T-cell (primary cell): ENCODE data around the gene MAPK8. TPM values are rescaled to one million over a fixed set of nuclear protein-coding genes. Genes with fewer than 3 reads are reported as not detected.

Source experiments
- ATAC-seq, 4 experiments: fragments of 200-7000 bp in 3 of 4; fragments of 150-1000 bp in 1 of 4; cut with Tn5 transposase; replicated peaks in 1 of 4; 1 replicate in 3 of 4; 2 replicates in 1 of 4; pipeline ENCODE4 v1.10.0; 2021; ENCODE audit warnings: moderate library complexity in 3 of 4, mild to moderate bottlenecking in 2 of 4, moderate number of reproducible peaks in 1 of 4
- CTCF ChIA-PET, 2 donors: fragments of 300-600 bp; sonication (Branson Sonifier 250); formaldehyde crosslinking; loops; one replicate each; lab custom pipeline; 2022; ENCODE audit warnings: antibody characterized with exemption in 2 of 2; lab: Charles Lee
- POLR2A ChIA-PET, 2 donors: fragments of 300-600 bp; sonication (Branson Sonifier 250); formaldehyde crosslinking; loops; one replicate each; lab custom pipeline; 2022; ENCODE audit warnings: antibody characterized with exemption in 2 of 2; lab: Charles Lee
- DNase-seq, 35 experiments: peaks; one replicate each; pipeline versions ENCODE4 v3.0.0 to v3.0.0-alpha.2; 2013 to 2023
- H3K27ac ChIP-seq: one replicate; pipeline ENCODE4 v1.5.1; 2013; ENCODE audit warnings: low read length
- H3K27me3 ChIP-seq, 2 experiments: replicated peaks in 1 of 2; 1 replicate in 1 of 2; 2 replicates in 1 of 2; pipeline versions ENCODE4 v1.6.1 to v1.7.0; 2013; ENCODE audit warnings: low read length in 1 of 2, mixed read lengths in 1 of 2; ENCODE audit not compliant: control insufficient read depth in 2 of 2, insufficient read depth in 2 of 2; ENCODE audit errors: extremely low read depth in 1 of 2
- H3K36me3 ChIP-seq, 2 donors: 1 replicate in 1 of 2; 2 replicates in 1 of 2; pipeline versions ENCODE4 v1.6.1 to v1.7.0; 2013; ENCODE audit warnings: low read length in 1 of 2; ENCODE audit not compliant: control insufficient read depth in 2 of 2, insufficient read depth in 1 of 2; ENCODE audit errors: extremely low read depth in 1 of 2
- H3K4me1 ChIP-seq, 2 experiments: 1 replicate in 1 of 2; 2 replicates in 1 of 2; pipeline versions ENCODE4 v1.6.1 to v1.7.0; 2013; ENCODE audit warnings: low read length in 2 of 2, mixed read lengths in 1 of 2; ENCODE audit not compliant: insufficient read depth in 2 of 2, control insufficient read depth in 1 of 2; ENCODE audit errors: extremely low read depth in 1 of 2
- H3K4me3 ChIP-seq, 2 donors: 1 replicate in 1 of 2; 2 replicates in 1 of 2; pipeline versions ENCODE4 v1.5.1 to v1.7.0; 2013; ENCODE audit warnings: mild to moderate bottlenecking in 2 of 2, low read length in 1 of 2, moderate library complexity in 1 of 2; ENCODE audit not compliant: control insufficient read depth in 1 of 2; ENCODE audit errors: extremely low read depth in 1 of 2
- H3K9me3 ChIP-seq: 2 replicates; pipeline ENCODE4 v1.7.0; 2013
- H3K27ac Mint-ChIP-seq, 2 donors: one replicate each; pipeline ENCODE4 v1.8.0; 2020 to 2021; ENCODE audit warnings: mild to moderate bottlenecking in 2 of 2, mixed read lengths in 2 of 2
- H3K27me3 Mint-ChIP-seq, 2 donors: one replicate each; pipeline ENCODE4 v1.8.0; 2021 to 2022; ENCODE audit warnings: mixed read lengths in 2 of 2
- H3K36me3 Mint-ChIP-seq: one replicate; pipeline ENCODE4 v1.8.0; 2021; ENCODE audit warnings: mixed read lengths
- H3K4me1 Mint-ChIP-seq, 3 donors: one replicate each; pipeline ENCODE4 v1.8.0; 2020 to 2022; ENCODE audit warnings: mixed read lengths in 3 of 3, mild to moderate bottlenecking in 1 of 3
- H3K4me3 Mint-ChIP-seq, 3 donors: one replicate each; pipeline ENCODE4 v1.8.0; 2020 to 2022; ENCODE audit warnings: mild to moderate bottlenecking in 3 of 3, mixed read lengths in 3 of 3, moderate library complexity in 3 of 3
- H3K9me3 Mint-ChIP-seq, 3 donors: one replicate each; pipeline ENCODE4 v1.8.0; 2020 to 2022; ENCODE audit warnings: mixed read lengths in 3 of 3
- WGBS: methylation state at CpG from one replicate; pipeline ENCODE4 v1.1.5; 2013; ENCODE audit warnings: missing lambda C conversion rate; ENCODE audit not compliant: insufficient coverage; 5-methylcytosine and 5-hydroxymethylcytosine counted together
- total RNA-seq, 35 experiments: library from RNA in 6 of 35; stranded (reverse) in 6 of 35; fragments of 120-200 nt in 1 of 35; gene quantifications; one replicate each; pipeline versions ENCODE4 v1.2.1 to v1.2.4 and lab custom pipeline; 2013 to 2026

Gene MAPK8
- total RNA-seq, 5 donors from 2014 or later (not counting 1 experiment from before 2014, with no cell fraction given), result 35.7 to 49.7 (median 42.4) TPM

GRCh38 chr10:48289501-48290238 lies 16.8 kb upstream of the MAPK8 start:
- H3K27ac ChIP-seq, result no peak overlapping the region
- H3K4me3 Mint-ChIP-seq, result no peak overlapping the region
- peaks cover 0 to 10% of the 10 kb centered on the region in 2 experiments for H3K27me3 ChIP-seq
- ChIA-PET CTCF (no interaction called here), POLR2A (no interaction called here)
- H3K36me3 Mint-ChIP-seq, result no peaks in the 10 kb centered on the region
- no peaks in the 10 kb centered on the region for H3K9me3 ChIP-seq
- ATAC-seq (peak; percentile 54 to 61 (median 58)), DNase-seq (peak in 25 of 35 experiments; percentile 9 to 61 (median 26))
- peaks cover 12 to 20% of the 10 kb centered on the region in 2 donors for H3K27me3 Mint-ChIP-seq
- no peak overlapping the region for H3K27ac Mint-ChIP-seq
- 100% methylated on average over 1 of the region's 9 CpGs for WGBS
- H3K4me1 Mint-ChIP-seq, result peaks cover 7 to 16% (median 8%) of the 10 kb centered on the region in 3 donors
- H3K4me1 ChIP-seq, result no peaks in the 10 kb centered on the region
- H3K36me3 ChIP-seq, result no peaks in the 10 kb centered on the region
- no peak overlapping the region for H3K4me3 ChIP-seq
- peaks cover 0 to 4% (median 2%) of the 10 kb centered on the region in 3 donors for H3K9me3 Mint-ChIP-seq

- peaks cover 6 to 14% of the 10 kb centered on the region in 2 donors for H3K27me3 Mint-ChIP-seq
- WGBS, result 90% methylated on average over 7 of the region's 9 CpGs
- DNase-seq, result no peak
- ChIA-PET POLR2A (no interaction called here), CTCF (no interaction called here)
- no peaks in the 10 kb centered on the region for H3K36me3 Mint-ChIP-seq
- Histone ChIP-seq H3K4me3 (no peak overlapping the region), H3K27ac (no peak overlapping the region), H3K27me3 (peaks cover 0 to 10% of the 10 kb centered on the region in 2 experiments), H3K4me1 (no peaks in the 10 kb centered on the region), H3K36me3 (no peaks in the 10 kb centered on the region), H3K9me3 (no peaks in the 10 kb centered on the region)
- H3K9me3 Mint-ChIP-seq, result peaks cover 0 to 4% (median 2%) of the 10 kb centered on the region in 3 donors
- no peak for ATAC-seq
- H3K4me1 Mint-ChIP-seq, result peaks cover 7 to 16% (median 8%) of the 10 kb centered on the region in 3 donors
- H3K4me3 Mint-ChIP-seq, result no peak overlapping the region
- H3K27ac Mint-ChIP-seq, result no peak overlapping the region
These were observed 16.2 kb upstream of the MAPK8 start for GRCh38 chr10:48290286-48290685.

DNA sequence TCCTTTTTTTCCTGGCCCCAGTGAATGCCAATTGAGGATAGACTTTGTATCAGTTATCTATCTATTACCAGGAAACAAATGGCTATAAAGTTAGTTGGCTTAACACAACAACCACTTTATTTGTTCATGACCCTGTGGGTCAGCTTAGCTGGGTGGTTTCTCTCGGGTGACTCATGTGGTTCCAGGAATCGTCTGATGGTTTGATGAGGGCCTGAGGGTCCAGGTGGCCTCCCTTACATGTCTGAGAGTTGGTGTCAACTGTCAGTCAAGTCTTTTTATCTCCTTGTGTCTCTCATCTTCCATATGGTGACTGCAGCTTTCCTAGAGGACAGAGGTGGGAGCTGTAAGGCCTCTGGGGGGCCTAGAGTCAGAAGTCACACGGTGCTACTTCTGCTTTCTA lies 15.3 kb upstream of the MAPK8 start:
- POLR2A ChIA-PET, result no interaction called here

DNA sequence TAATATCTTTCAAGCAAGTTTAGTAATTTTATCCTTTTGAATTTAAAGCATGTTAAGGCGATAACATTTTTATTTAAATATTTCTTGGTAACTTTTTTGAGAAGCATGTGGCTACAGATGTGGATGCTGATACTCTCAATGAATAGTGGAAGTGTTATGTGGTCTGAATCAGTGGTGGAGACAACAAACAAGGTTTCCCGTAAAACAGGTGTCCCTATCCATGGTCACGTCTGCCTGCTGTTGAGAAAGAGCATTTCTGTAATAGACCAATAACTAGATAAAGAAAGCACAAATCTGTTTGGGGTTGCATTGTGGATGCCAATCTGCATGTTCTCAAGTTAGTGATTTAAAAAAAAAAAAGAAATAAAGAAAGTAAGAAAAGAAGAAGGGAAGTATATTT lies 13.9 kb upstream of the MAPK8 start:
- ATAC-seq (no peak), DNase-seq (no peak)
- no CpG with 5 or more reads among the region's 3 CpGs for WGBS
- no peaks in the 10 kb centered on the region for H3K9me3 Mint-ChIP-seq
- H3K27ac ChIP-seq, result no peak overlapping the region
- H3K4me1 ChIP-seq, result no peaks in the 10 kb centered on the region
- no peaks in the 10 kb centered on the region for H3K36me3 Mint-ChIP-seq
- peaks cover 7 to 16% (median 8%) of the 10 kb centered on the region in 3 donors for H3K4me1 Mint-ChIP-seq
- H3K27me3 ChIP-seq, result peaks cover 0 to 6% of the 10 kb centered on the region in 2 experiments
- peaks cover 0 to 1% of the 10 kb centered on the region in 2 donors for H3K27me3 Mint-ChIP-seq
- ChIA-PET POLR2A (no interaction called here), CTCF (no interaction called here)
- no peak overlapping the region for H3K4me3 ChIP-seq
- H3K9me3 ChIP-seq, result no peaks in the 10 kb centered on the region
- no peak overlapping the region for H3K27ac Mint-ChIP-seq
- H3K4me3 Mint-ChIP-seq, result no peak overlapping the region
- no peaks in the 10 kb centered on the region for H3K36me3 ChIP-seq

More for the DNA sequence above, 15.3 kb upstream of the MAPK8 start:
- CTCF ChIA-PET, result interaction anchor here in 1 of 2 donors (0.9 kb wide), 1 partner anchor 29 kb away, joined by 3 read pairs; no protein-coding TSS in a partner anchor
- Mint-ChIP-seq H3K4me3 (no peak overlapping the region), H3K4me1 (peaks cover 7 to 16% (median 8%) of the 10 kb centered on the region in 3 donors), H3K27me3 (peaks cover 4 to 5% of the 10 kb centered on the region in 2 donors), H3K9me3 (peaks cover 0 to 3% (median 2%) of the 10 kb centered on the region in 3 donors), H3K27ac (no peak overlapping the region), H3K36me3 (no peaks in the 10 kb centered on the region)
- no peaks in the 10 kb centered on the region for H3K36me3 ChIP-seq
- no peak overlapping the region for H3K4me3 ChIP-seq
- peaks cover 0 to 6% of the 10 kb centered on the region in 2 experiments for H3K27me3 ChIP-seq
- ATAC-seq (no peak), DNase-seq (no peak)
- H3K27ac ChIP-seq, result no peak overlapping the region
- 40% methylated on average over 1 of the region's 3 CpGs for WGBS
- H3K9me3 ChIP-seq, result no peaks in the 10 kb centered on the region
- H3K4me1 ChIP-seq, result no peaks in the 10 kb centered on the region

- Mint-ChIP-seq H3K36me3 (no peaks in the 10 kb centered on the region), H3K4me3 (no peak overlapping the region), H3K27ac (no peak overlapping the region), H3K9me3 (no peaks in the 10 kb centered on the region), H3K4me1 (peaks cover 4 to 9% (median 7%) of the 10 kb centered on the region in 3 donors), H3K27me3 (peaks cover 0 to 1% of the 10 kb centered on the region in 2 donors)
- CTCF ChIA-PET, result no interaction called here
- peaks cover 0 to 6% of the 10 kb centered on the region in 2 experiments for H3K27me3 ChIP-seq
- DNase-seq (no peak), ATAC-seq (no peak)
- 89% methylated on average over 1 of the region's 2 CpGs for WGBS
- no peaks in the 10 kb centered on the region for H3K36me3 ChIP-seq
- no peak overlapping the region for H3K27ac ChIP-seq
- H3K9me3 ChIP-seq, result no peaks in the 10 kb centered on the region
- POLR2A ChIA-PET, result no interaction called here
- H3K4me1 ChIP-seq, result no peaks in the 10 kb centered on the region
- no peak overlapping the region for H3K4me3 ChIP-seq
These were observed 12.0 kb upstream of the MAPK8 start for GRCh38 chr10:48294431-48294830.

- ChIA-PET CTCF (no interaction called here), POLR2A (no interaction called here)
- Mint-ChIP-seq H3K9me3 (no peaks in the 10 kb centered on the region), H3K36me3 (no peaks in the 10 kb centered on the region), H3K4me1 (no peaks in the 10 kb centered on the region), H3K27ac (no peak overlapping the region), H3K4me3 (no peak overlapping the region), H3K27me3 (peaks cover 0 to 1% of the 10 kb centered on the region in 2 donors)
- 79% methylated on average over 3 of the region's 4 CpGs for WGBS
- no peak overlapping the region for H3K27ac ChIP-seq
- no peaks in the 10 kb centered on the region for H3K9me3 ChIP-seq
- H3K36me3 ChIP-seq, result no peaks in the 10 kb centered on the region
- ATAC-seq, result no peak
- H3K27me3 ChIP-seq, result no peaks in the 10 kb centered on the region
- H3K4me1 ChIP-seq, result no peaks in the 10 kb centered on the region
- DNase-seq, result no peak
- no peak overlapping the region for H3K4me3 ChIP-seq
These were observed 9.8 kb upstream of the MAPK8 start for GRCh38 chr10:48296576-48297098.
